GM18499 (cell line): Measurements from ENCODE around the gene SMARCAL1.

Experiments
- ATAC-seq: cut with Tn5 transposase; IDR thresholded peaks from one replicate; pipeline ENCODE4 v1.9.1; 2021; ENCODE audit warnings: moderate number of reproducible peaks; ENCODE audit not compliant: insufficient read depth, unreplicated experiment

Gene SMARCAL1

DNA sequence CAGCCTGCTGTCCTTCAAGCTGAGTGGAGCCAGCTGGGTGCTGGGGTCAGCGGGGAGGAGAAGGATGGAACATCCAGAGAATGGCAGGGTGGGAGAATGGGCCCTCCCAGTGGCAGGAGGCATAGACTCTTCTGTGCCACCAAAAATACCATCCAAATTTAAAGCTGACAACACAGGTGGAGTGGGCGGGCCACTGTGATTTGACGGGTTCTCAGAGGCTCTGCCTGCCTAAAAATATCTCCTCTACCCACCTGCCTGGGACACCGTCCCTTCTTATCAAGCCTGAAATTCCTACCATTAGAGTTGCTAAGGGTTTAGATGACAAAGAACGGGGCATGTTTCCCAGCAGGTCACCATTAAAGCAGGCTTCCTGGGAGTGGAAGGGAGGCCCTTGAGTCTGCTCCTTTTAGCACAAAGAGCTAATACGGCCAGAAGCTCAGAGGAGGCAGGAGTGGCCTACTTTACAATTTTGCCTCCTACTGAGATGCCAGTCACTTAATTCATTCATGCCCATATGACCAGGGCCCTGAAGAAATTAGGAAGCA lies 20.2 kb upstream of the SMARCAL1 start:
- ATAC-seq = no peak

- no peak for ATAC-seq
Measured at GRCh38 chr2:216392945-216393840, 19.1 kb upstream of the SMARCAL1 start.

GRCh38 chr2:216394881-216395280 lies 17.4 kb upstream of the SMARCAL1 start:
- no peak for ATAC-seq

DNA sequence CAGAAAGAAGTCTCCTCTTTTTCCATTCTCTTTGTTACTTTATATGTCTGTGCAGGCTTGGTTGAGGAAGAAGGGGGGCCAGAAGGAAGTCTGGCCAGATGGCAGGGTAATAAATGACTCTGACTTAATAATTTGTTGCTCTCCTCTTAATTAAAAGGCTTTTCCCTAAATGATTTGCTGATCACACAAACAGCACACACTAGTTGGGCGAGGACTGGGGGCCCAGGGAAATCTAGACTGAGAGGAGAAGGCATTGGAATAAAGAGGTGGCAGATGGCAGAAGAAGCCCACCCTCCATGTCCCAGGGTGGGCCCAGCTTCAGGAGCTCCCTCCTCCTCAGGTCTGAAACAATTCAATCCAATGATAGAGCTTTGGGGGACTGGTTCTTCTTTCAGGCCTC lies 12.7 kb upstream of the SMARCAL1 start:
- ATAC-seq = no peak

GRCh38 chr2:216402751-216403150 lies 9.5 kb upstream of the SMARCAL1 start:
- no peak for ATAC-seq

- no peak for ATAC-seq
Measured at GRCh38 chr2:216404010-216404618, 8.2 kb upstream of the SMARCAL1 start.

- no peak for ATAC-seq
Measured at GRCh38 chr2:216405588-216405987, 6.7 kb upstream of the SMARCAL1 start.

- no peak for ATAC-seq
Measured at GRCh38 chr2:216406826-216407225, 5.5 kb upstream of the SMARCAL1 start.

DNA sequence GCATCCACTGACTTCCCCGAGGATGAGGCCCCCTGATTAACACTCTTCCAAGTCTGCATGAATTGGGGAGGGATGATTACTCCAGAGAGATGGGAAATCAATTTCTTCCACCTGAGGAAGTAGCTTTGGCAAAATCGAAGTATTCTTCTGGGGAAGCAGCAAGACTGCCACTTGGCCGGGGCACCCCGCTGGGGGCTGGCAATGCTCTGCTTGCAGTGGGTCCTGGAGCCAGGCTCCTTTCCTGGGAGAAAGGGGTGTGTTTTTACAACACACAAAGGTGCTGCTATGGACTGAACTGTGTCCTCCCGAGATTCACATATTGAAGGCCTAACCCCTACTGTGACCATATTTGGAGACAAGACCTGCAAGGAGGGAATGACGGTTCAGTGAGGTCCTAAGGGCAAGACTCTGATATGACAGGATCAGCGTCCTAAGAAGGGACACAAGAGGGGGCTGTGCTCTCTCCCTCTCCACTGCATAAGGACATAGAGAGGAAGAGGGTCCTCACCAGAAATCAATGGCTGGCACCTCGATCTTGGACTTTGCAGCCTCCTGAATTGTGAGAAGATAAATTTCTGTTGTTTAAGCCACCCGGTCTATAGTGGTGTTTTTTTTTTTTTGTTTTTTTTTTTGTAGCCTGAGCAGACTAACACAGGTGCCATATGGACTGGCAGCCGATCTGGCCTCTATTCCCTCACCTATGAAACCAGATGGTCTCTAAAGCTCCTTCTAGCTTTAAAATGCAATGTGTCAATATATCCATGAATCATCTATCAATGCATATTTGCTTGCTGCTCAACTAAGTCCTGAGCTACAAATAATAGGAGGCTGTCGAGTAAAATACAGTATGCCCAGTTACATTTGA lies 3.6 kb upstream of the SMARCAL1 start:
- no peak for ATAC-seq

DNA sequence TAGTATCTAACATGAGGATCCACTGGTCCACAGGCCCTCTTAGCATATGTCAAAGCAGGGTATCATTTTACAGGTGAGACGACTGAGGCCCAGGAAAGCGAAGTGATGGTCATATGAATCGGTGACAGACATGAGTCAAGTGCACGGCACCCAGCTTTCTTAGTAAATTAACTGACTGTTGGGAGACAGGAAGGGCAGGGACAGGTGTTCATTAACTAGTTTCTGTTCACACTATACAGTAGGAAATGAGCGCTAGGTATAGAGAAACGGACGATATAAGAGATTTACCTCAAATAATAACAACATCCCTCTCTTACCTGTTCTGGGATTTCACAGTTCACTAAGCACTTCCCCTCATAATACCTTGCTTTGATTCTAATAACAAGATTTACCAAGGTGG lies 1.7 kb upstream of the SMARCAL1 start:
- ATAC-seq = no peak

DNA sequence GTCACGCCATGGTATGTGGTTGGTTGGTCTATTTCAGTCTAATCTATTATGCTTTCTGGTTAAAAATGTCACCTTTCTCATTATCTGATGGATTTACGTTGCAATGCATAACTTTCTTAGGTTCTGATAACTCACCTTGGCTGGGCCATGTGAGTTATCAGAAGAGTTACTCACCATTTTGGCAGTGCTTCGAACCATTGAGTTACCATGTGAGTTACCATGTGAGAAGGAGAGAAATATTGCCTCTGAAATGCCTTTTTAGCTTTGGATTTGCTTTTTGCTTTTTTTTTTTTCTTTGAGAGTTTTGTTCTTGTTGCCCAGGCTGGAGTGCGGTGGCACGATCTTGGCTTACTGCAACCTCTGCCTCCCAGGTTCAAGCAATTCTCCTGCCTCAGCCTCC lies 1.6 kb downstream of the SMARCAL1 start:
- no peak for ATAC-seq

GRCh38 chr2:216414772-216415319 lies 2.6 kb downstream of the SMARCAL1 start:
- no peak for ATAC-seq

DNA sequence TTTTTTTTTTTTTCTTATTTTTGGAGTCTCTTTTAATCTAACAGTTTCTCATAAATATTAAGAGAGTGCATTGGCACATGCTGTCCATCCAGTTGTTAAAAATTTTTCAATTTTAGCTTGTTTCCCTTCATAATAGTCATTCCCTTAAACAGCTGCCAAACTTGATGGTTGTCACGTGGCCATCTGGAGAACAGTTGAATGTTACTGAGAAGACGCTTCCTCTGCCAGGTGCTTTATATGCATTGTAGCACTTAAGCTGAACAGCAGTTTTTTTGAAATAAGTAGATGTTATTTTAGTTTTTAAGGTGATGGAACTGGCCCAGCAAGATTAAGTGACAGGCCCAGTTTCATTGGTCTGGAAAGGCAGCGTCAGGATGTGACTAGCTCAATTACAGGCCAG lies 3.3 kb downstream of the SMARCAL1 start:
- no peak for ATAC-seq

- no peak for ATAC-seq
Measured at GRCh38 chr2:216416571-216417307, 4.5 kb downstream of the SMARCAL1 start.

DNA sequence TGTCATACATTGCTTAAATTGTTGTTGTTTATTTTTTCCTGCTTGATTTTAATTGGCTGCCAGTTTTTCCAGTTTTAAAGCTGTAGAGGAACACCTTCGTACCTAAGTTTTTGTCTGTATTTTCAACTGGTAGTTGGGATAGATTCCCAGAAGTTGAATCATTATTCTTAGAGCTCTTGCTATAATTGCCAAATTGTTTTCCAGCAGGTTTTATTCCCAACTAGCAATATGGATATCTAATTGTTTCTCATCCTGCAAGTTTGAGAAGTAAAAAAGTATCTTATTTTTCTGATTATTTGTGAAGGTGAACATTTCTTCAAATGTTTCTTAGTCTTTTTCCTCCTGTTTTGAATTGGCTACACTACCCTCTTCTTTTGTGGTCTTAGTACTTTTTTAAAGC lies 6.7 kb downstream of the SMARCAL1 start:
- ATAC-seq = no peak

- no peak for ATAC-seq
Measured at GRCh38 chr2:216420367-216421101, 8.2 kb downstream of the SMARCAL1 start.

- no peak for ATAC-seq
Measured at GRCh38 chr2:216423071-216423470, 10.8 kb downstream of the SMARCAL1 start.

DNA sequence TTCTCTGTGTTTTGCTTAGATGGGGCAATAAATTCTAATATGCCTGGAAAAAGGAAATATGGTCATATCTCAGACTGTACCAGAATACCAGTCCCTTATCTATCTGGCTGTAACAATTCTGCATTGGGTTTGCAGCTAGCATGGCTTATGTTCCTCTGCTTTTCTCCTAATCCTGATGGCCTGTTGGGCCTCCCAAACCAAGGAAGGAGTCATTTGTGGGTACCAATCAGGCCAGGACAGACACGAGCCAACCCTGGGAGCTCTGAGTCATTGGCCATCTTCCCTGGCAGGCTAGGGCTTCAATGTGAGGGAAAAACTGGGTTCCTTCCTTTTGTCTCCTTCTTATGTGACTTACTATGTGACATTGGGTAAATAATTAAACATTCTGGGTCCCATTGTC lies 12.0 kb downstream of the SMARCAL1 start:
- ATAC-seq = no peak
